GM21360 (cell line): ENCODE data around the gene DGKZ.

Experiments used
- ATAC-seq: cut with Tn5 transposase; IDR thresholded peaks from one replicate; pipeline ENCODE4 v1.9.1; 2021; ENCODE audit warnings: mild to moderate bottlenecking, moderate library complexity; ENCODE audit not compliant: unreplicated experiment

The DGKZ gene

GRCh38 chr11:46322759-46323158 lies 24.5 kb upstream of the DGKZ start:
- no peak for ATAC-seq

- no peak for ATAC-seq
Observed at GRCh38 chr11:46326813-46327416, 20.3 kb upstream of the DGKZ start.

GRCh38 chr11:46327829-46328228 lies 19.4 kb upstream of the DGKZ start:
- ATAC-seq: no peak

- ATAC-seq: no peak
Observed at GRCh38 chr11:46330154-46330553, 17.1 kb upstream of the DGKZ start.

GRCh38 chr11:46330563-46331281 lies 16.5 kb upstream of the DGKZ start:
- no peak for ATAC-seq

- no peak for ATAC-seq
Observed at GRCh38 chr11:46331282-46331984, 15.8 kb upstream of the DGKZ start.

GRCh38 chr11:46332093-46332567 lies 15.1 kb upstream of the DGKZ start:
- no peak for ATAC-seq

- no peak for ATAC-seq
Observed at GRCh38 chr11:46332568-46333393, 14.5 kb upstream of the DGKZ start.

- ATAC-seq: no peak
Observed at GRCh38 chr11:46333394-46333947, 13.8 kb upstream of the DGKZ start.

GRCh38 chr11:46334211-46334610 lies 13.1 kb upstream of the DGKZ start:
- ATAC-seq: no peak

- no peak for ATAC-seq
Observed at GRCh38 chr11:46335271-46335670, 12.0 kb upstream of the DGKZ start.

GRCh38 chr11:46335890-46336562 lies 11.2 kb upstream of the DGKZ start:
- ATAC-seq: no peak

GRCh38 chr11:46336563-46337180 lies 10.6 kb upstream of the DGKZ start:
- no peak for ATAC-seq

- ATAC-seq: no peak
Observed at GRCh38 chr11:46337626-46338345, 9.5 kb upstream of the DGKZ start.

- no peak for ATAC-seq
Observed at GRCh38 chr11:46338636-46338987, 8.7 kb upstream of the DGKZ start.

- no peak for ATAC-seq
Observed at GRCh38 chr11:46338988-46339666, 8.1 kb upstream of the DGKZ start.

GRCh38 chr11:46339816-46340215 lies 7.4 kb upstream of the DGKZ start:
- no peak for ATAC-seq

- ATAC-seq: no peak
Observed at GRCh38 chr11:46341454-46341853, 5.8 kb upstream of the DGKZ start.

- ATAC-seq: no peak
Observed at GRCh38 chr11:46342239-46342638, 5.0 kb upstream of the DGKZ start.
